ENCODE data around the gene NAGPA.

Gene NAGPA

GRCh38 chr16:5003211-5003610 is 30.5 kb downstream of the NAGPA start:
- no peak for DNase-seq (ENCODE audit: low read depth)

- no peak for DNase-seq (ENCODE audit: low read depth)
These were observed 31.0 kb downstream of the NAGPA start for GRCh38 chr16:5002699-5003143.

- no peak for DNase-seq (ENCODE audit: low read depth)
These were observed 31.7 kb downstream of the NAGPA start for GRCh38 chr16:5001986-5002385.

- no peak for DNase-seq (ENCODE audit: low read depth)
These were observed 32.2 kb downstream of the NAGPA start for GRCh38 chr16:5001571-5001970.

GRCh38 chr16:5000573-5001001 is 33.1 kb downstream of the NAGPA start:
- no peak for DNase-seq (ENCODE audit: low read depth)

- DNase-seq (ENCODE audit: low read depth), result no peak
These were observed 38.9 kb downstream of the NAGPA start for GRCh38 chr16:4994719-4995434.

GRCh38 chr16:4991754-4992153 is 42.0 kb downstream of the NAGPA start:
- DNase-seq (ENCODE audit: low read depth), result no peak

GRCh38 chr16:4990415-4990814 is 43.3 kb downstream of the NAGPA start:
- no peak for DNase-seq (ENCODE audit: low read depth)

GRCh38 chr16:4989391-4990006 is 44.2 kb downstream of the NAGPA start:
- no peak for DNase-seq (ENCODE audit: low read depth)

- no peak for DNase-seq (ENCODE audit: low read depth)
These were observed 45.1 kb downstream of the NAGPA start for GRCh38 chr16:4988647-4989046.

GRCh38 chr16:4987580-4988374 is 46.0 kb downstream of the NAGPA start:
- DNase-seq (ENCODE audit: low read depth), result no peak

- DNase-seq (ENCODE audit: low read depth), result no peak
These were observed 46.5 kb downstream of the NAGPA start for GRCh38 chr16:4987250-4987579.

- peak; percentile 31 for DNase-seq (ENCODE audit: low read depth)
These were observed 49.4 kb downstream of the NAGPA start for GRCh38 chr16:4984174-4984990.

- no peak for DNase-seq (ENCODE audit: low read depth)
These were observed 51.5 kb downstream of the NAGPA start for GRCh38 chr16:4982056-4982867.

GRCh38 chr16:4981473-4981872 is 52.3 kb downstream of the NAGPA start:
- DNase-seq (ENCODE audit: low read depth), result no peak

- DNase-seq (ENCODE audit: low read depth), result no peak
These were observed 53.0 kb downstream of the NAGPA start for GRCh38 chr16:4980691-4981090.

GRCh38 chr16:4979736-4980660 is 53.7 kb downstream of the NAGPA start:
- no peak for DNase-seq (ENCODE audit: low read depth)

- DNase-seq (ENCODE audit: low read depth), result no peak
These were observed 54.6 kb downstream of the NAGPA start for GRCh38 chr16:4979164-4979563.

GRCh38 chr16:4976611-4977145 is 57.1 kb downstream of the NAGPA start:
- no peak for DNase-seq (ENCODE audit: low read depth)

- DNase-seq (ENCODE audit: low read depth), result no peak
These were observed 57.7 kb downstream of the NAGPA start for GRCh38 chr16:4976079-4976478.

Measured in ELR (cell line).